MV-4-11 (cell line): Measurements from ENCODE around the gene CCBE1.
"Not testable (repeated sequence)": the region's sequence is repeated elsewhere in the genome, so short reads cannot be mapped to it uniquely, and the experiment has no call there.

Experiments
- DNase-seq: peaks from one replicate; lab custom pipeline; 2025; lab: John Stamatoyannopoulos, UW

The CCBE1 gene

DNA sequence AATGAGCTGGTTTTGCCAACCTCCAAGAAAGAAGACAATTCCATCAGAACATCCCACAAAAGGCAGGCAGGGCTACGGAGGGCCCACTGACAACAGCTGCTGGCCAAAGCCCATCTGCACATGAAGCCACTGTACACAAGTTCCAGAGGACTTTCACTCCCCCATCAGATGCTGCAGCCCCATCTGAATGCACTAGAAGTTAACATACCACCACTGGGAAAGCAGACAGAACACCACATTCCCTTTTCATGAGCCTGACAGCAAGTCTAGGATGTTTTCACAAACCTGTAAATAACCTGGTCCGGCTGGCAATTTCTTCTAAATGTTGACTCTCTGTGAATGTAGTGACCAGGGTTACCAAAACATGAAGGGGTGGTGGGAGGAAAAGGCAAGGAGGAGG, 41.5 kb downstream of the CCBE1 start:
- no peak for DNase-seq

DNA sequence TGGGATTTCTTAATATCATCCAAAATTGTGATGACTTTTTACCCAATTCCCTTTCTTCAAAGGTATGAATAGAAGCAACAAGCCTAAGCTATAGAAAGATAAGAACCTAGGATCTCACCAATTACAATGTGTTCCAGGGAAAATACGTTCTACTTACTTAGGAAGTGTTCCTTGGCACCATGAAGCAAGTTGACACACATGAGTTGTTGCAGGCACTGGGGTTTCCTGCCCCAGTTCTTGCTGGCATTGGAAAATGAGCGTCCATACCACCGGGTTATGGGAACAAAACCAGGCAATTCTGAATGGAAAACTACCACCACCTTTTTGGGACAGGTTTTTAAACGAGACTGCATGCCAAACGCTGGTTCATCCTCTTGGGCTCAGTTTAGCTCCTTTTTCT, 46.2 kb downstream of the CCBE1 start:
- DNase-seq = no peak

DNA sequence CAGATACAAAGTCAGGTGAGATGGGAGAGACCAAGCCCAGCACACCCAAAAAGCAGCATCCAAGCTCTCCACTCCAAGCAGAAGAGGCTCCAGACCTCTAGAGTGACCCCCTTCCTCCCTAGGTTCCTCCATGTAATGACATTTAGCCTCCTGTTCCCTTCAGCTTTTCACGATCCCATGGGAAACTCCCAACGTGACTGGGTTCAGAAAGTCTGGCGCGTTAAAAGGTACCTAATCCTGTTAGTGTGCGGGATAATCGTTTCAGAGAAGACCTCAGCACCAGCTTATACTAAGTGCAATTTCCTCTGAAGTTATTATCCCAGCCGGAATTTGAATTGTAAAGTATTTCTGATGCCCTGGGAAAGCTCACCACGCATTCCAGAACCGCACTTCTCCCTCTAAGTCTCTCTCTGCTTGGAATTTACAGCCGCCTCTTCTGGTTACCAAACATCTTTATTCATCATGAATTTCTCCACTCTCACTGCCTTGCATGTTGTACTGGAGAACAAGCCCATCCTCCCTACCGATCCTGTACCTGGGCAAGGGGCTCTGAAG, 46.9 kb downstream of the CCBE1 start:
- DNase-seq = no peak

- no peak for DNase-seq
Measured at GRCh38 chr18:59649591-59649990, 47.6 kb downstream of the CCBE1 start.

DNA sequence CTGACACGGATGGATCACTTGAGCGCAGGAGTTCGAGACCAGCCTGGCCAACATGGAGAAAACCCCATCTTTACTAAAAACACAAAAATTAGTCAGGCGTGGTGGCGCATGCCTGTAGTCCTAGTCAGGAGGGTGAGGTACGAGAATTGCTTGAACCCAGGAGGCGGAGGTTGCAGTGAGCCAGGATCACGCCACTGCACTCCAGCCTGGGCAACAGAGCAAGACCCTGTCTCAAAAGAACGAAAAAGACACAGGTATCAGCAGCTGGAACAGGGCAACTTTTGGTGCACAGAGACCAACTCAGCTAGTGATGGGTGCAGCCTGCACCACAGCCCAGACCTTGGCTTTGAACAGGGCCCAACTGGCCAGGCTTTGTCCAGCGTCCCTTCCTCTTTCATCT, 48.8 kb downstream of the CCBE1 start:
- DNase-seq = not testable (repeated sequence)

DNA sequence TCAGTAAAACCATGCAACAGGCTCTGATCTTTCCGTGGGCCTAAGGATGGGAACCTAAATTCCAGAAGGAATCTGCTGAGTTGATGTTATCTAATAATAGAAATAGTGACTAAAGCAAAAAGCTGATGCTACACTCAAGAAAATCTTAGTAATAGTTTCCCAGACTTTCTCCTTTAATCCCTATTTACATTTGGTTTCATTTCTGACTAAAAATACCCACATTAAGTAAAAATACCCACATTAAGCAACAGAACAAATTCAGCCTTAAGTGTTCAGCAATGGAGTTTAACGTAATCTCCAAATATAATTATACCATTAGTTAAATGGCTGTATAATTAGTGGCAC, 50.3 kb downstream of the CCBE1 start:
- DNase-seq = no peak

GRCh38 chr18:59646228-59646962, 50.8 kb downstream of the CCBE1 start:
- no peak for DNase-seq

DNA sequence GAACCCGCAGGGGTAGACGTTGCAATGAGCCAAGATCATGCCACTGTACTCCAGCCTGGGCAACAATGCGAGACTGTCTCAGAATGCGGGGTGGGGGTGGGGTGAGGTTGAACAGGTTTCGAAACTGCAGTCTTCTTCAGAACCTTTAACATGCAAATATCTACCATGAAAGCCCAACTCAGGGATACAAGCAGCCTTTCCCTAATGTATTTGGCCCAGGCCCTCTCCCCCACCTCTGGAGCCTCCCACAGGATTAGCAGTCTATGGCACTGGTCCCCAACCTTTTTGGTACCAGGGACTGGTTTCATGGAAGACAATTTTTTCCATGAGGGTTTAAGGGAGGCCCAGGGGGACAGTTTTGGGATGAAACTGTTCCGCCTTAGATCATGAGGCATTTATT, 53.5 kb downstream of the CCBE1 start:
- no peak for DNase-seq

GRCh38 chr18:59640721-59641120, 56.5 kb downstream of the CCBE1 start:
- DNase-seq = no peak

DNA sequence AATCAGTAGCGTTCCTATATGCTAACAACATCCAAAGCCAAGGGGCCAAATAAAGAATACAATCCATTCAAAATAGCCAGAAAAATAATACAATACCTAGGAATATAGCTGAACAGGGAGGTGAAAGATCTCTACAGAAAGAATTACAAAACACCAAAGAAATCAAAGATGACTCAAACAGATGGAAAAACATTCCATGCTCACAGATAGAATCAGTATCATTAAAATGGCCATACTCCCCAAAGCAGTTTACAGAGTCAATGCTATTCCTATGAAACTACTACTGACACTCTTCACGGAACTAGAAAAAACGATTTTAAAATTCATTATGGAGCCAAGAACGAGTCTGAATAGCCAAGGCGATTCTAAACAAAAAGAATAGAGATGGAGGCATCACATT, 57.4 kb downstream of the CCBE1 start:
- no peak for DNase-seq

DNA sequence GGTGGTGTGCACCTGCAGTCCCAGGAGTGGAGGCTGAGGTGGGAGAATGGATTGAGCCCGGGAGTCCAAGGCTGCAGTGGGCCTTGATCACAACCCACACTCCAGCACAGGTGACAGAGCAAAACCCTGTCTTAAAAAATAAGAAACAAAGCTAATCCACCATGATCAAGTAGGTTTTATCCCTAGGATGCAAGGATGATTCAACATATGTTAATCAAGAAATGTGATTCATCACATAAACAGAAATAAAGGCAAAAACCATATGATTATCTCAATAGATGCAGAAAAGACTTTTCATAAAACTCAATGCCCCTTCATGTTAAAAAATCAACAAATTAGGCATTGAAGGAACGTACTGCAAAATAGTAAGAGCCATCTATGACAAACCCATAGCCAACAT, 58.1 kb downstream of the CCBE1 start:
- DNase-seq = no peak

GRCh38 chr18:59633961-59634485, 63.2 kb downstream of the CCBE1 start:
- DNase-seq = no peak

DNA sequence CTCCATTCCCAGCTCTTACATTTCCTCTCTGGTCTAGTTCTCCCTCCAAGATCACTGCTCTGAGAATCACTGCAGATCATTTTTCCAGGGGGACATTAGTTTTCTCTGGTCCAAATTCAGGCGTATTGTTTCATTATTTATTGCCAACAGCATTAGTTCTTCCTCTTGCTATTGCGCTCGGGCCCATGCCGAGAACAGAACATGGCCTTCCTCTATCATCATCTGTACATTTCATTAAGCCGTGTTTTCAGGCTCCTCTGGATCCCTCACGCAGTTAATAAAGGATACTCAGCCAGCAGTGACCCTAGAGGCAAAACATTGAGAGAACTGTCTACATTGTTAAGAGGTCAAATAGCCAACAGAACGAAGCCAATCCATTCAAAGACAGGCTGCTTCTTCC, 63.9 kb downstream of the CCBE1 start:
- DNase-seq = no peak

DNA sequence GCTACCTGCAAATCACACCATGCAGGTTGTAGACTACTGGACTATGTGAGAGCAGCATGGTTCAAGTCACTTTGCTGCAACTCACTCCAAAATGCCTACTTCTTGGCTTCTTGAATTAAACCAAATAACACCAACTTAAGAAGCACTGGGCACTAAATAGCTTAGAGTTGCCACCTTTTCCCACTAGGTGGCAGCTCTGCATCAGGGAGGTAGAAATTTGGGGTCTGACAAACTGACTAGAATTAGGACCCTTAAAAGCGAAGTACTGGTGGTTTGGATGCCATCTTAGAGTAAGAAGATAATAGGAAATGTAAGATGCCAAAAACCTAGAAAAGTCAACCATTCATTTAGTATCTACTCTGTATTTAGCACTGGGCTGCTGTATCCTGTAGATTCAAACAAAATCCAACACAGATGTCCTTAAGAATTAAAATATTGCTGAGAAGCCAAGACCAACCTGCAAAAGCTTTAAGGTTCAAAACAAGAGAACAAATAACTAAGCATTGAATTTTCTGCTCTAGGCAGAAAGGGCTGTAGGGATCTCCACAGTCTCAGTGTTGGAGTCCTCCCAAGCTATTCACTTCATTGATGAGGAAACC, 65.5 kb downstream of the CCBE1 start:
- no peak for DNase-seq

GRCh38 chr18:59629894-59630293, 67.3 kb downstream of the CCBE1 start:
- DNase-seq = no peak

GRCh38 chr18:59628995-59629394, 68.2 kb downstream of the CCBE1 start:
- DNase-seq = no peak

GRCh38 chr18:59627414-59627813, 69.8 kb downstream of the CCBE1 start:
- no peak for DNase-seq

DNA sequence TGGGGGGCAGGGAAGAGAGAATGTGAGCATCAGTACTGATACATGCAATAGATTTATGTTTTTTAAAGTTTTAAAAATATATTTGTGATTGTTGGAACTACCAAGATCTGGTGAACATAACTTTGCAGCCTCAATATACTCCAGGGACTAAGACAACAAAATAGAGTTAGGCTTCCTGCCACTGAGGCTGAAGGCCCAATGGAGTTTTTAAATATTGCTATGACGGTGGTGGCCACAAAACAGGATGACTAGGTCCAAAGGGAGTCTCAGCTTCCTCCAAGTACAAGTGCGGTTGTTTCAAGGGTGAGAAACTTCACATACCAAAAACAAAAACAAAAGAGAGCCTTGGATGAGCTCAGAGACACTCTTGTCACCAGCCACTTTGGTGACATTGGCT, 72.9 kb downstream of the CCBE1 start:
- DNase-seq = no peak

DNA sequence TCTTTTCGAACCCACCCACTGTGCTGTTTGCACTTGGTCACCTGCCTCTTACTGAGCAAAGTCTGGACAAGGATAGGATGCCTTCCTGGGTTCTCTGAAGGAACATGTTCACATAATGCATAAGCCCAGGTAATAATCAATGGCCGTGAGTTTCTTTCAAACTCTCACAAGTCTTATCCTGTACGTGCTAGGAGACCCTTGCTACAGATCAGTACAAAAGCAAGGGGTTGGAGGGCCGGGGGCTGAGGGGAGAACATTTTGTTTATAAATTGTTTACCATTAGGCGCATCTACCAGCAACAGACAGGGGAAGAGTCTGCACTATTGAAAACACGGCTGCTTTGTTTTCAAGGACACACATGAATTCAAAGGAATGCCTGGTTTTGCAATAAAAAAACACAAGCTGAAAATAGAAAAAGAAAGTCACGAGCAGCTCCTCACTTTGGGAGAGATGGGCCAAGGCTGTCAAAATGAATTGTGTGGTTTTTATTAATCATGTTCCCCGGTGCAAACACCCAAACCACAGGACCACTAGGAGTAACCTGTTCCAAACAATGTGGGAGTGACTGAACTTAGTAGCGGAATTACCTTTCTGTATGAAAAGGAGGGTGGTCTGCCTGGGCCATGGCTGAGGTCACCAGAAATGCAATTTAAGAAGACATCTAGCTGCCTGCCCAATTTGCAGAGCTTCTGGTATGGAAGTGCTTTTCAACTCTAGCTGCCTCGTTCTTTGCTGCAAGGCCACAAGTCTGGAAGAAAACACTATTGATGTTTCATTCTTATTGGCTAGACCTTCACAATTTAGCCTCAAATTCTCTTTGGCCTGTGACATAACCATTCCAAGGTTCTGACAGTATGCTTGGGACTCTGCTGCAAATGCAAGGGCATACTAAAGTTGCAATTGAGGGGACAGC, 73.5 kb downstream of the CCBE1 start:
- DNase-seq = no peak

GRCh38 chr18:59621027-59621426, 76.2 kb downstream of the CCBE1 start:
- DNase-seq = no peak

GRCh38 chr18:59620381-59620780, 76.8 kb downstream of the CCBE1 start:
- DNase-seq = no peak

GRCh38 chr18:59619816-59620215, 77.4 kb downstream of the CCBE1 start:
- DNase-seq = no peak
